HepG2 (cell line): ENCODE data around the gene AGXT. TPM values are rescaled to one million over a fixed set of nuclear protein-coding genes. Genes with fewer than 3 reads are reported as not detected.
A peak's percentile ranks its signal among the peaks of the same experiment; 100 is the strongest.

ENCODE experiments used
- ARID5B ChIP-seq: IDR thresholded peaks from 2 replicates; pipeline ENCODE4 v1.4.0; 2020; ENCODE audit warnings: mild to moderate bottlenecking, missing genetic modification reagents
- CHCHD3 ChIP-seq: sonication (generic); formaldehyde crosslinking; IDR thresholded peaks from 2 replicates; pipeline ENCODE4 v1.8.0; 2022; ENCODE audit warnings: mild to moderate bottlenecking, missing genetic modification reagents, moderate library complexity
- E2F1 ChIP-seq: sonication (generic); formaldehyde crosslinking; IDR thresholded peaks from 2 replicates; pipeline ENCODE4 v1.5.0; 2020; ENCODE audit warnings: missing genetic modification reagents
- MLX ChIP-seq: IDR thresholded peaks from 2 replicates; pipeline ENCODE4 v1.6.1; 2016
- POGK ChIP-seq: sonication (generic); formaldehyde crosslinking; conservative IDR thresholded peaks from 2 replicates; pipeline ENCODE4 v1.8.0; 2022; ENCODE audit warnings: mild to moderate bottlenecking, moderate library complexity, missing genetic modification reagents
- REPIN1 ChIP-seq: sonication (generic); formaldehyde crosslinking; IDR thresholded peaks from 2 replicates; pipeline ENCODE4 v1.8.0; 2022; ENCODE audit warnings: missing genetic modification reagents, low read depth, mild to moderate bottlenecking, borderline replicate concordance
- SETDB1 ChIP-seq: sonication (generic); formaldehyde crosslinking; IDR thresholded peaks from 2 replicates; pipeline ENCODE4 v1.5.1; 2020; ENCODE audit warnings: missing genetic modification reagents, mild to moderate bottlenecking, borderline replicate concordance
- SOX6 ChIP-seq, 2 experiments: fragments of 450-650 bp in 1 of 2; sonication (generic) in 1 of 2; formaldehyde crosslinking in 1 of 2; IDR thresholded peaks; 2 replicates each; pipeline versions ENCODE4 v1.4.0 to v1.6.1; 2017 to 2020; ENCODE audit warnings: antibody characterized with exemption in 1 of 2, mild to moderate bottlenecking in 1 of 2, missing genetic modification reagents in 1 of 2
- XRCC5 ChIP-seq: fragments of 200-400 bp; formaldehyde crosslinking; optimal IDR thresholded peaks from 2 replicates; pipeline ENCODE3; 2017; ENCODE audit warnings: mild to moderate bottlenecking, low read length
- YY1 ChIP-seq: IDR thresholded peaks from 2 replicates; pipeline ENCODE4 v1.6.1; 2011; ENCODE audit warnings: low read length, low read depth, moderate library complexity, mild to moderate bottlenecking; ENCODE audit not compliant: insufficient read depth, insufficient replicate concordance
- ZBTB7A ChIP-seq: sonication (generic); formaldehyde crosslinking; IDR thresholded peaks from 2 replicates; pipeline ENCODE4 v1.8.0; 2022; ENCODE audit warnings: mild to moderate bottlenecking, missing genetic modification reagents
- ZFP91 ChIP-seq: sonication (generic); formaldehyde crosslinking; IDR thresholded peaks from 2 replicates; pipeline ENCODE4 v1.9.0; 2022; ENCODE audit warnings: missing genetic modification reagents, mild to moderate bottlenecking, borderline replicate concordance
- ZNF253 ChIP-seq: sonication (generic); formaldehyde crosslinking; IDR thresholded peaks from 2 replicates; pipeline ENCODE4 v1.8.0; 2022; ENCODE audit warnings: mild to moderate bottlenecking, missing genetic modification reagents, borderline replicate concordance
- ZNF317 ChIP-seq: sonication (generic); formaldehyde crosslinking; IDR thresholded peaks from 2 replicates; pipeline ENCODE4 v1.5.0; 2020; ENCODE audit warnings: mild to moderate bottlenecking, missing genetic modification reagents
- ZNF563 ChIP-seq: sonication (generic); formaldehyde crosslinking; IDR thresholded peaks from 2 replicates; pipeline ENCODE4 v1.8.0; 2022; ENCODE audit warnings: mild to moderate bottlenecking, moderate library complexity, missing genetic modification reagents
- polyA plus RNA-seq, 8 experiments: library from polyadenylated mRNA; depleted of rRNA in 3 of 8; stranded (reverse) in 7 of 8; unstranded in 1 of 8; fragments of >200 nt; fragmentation: Illumina TruSeq in 4 of 8; extraction: Trizol in 4 of 8; gene quantifications; 2 replicates each; pipeline versions ENCODE4 v1.2.1 to v1.2.3, GENCODE V29; 2011 to 2016; ENCODE audit warnings: low read depth in 4 of 8, missing spikeins in 1 of 8, mixed read lengths in 1 of 8; ENCODE audit not compliant: insufficient read depth in 1 of 8
- total RNA-seq, 5 experiments: library from RNA; depleted of rRNA; stranded (reverse); fragments of >200 nt; fragmentation: Illumina TruSeq; extraction: Trizol; gene quantifications; 2 replicates each; pipeline ENCODE4 v1.2.3, GENCODE V29; 2016; ENCODE audit warnings: low read depth in 1 of 5

AGXT gene
- total and polyA plus RNA-seq, 2 of the 13 experiments (the other 11 are each of a cell fraction or from before 2014, with no cell fraction given) = 41.9 to 96.1 TPM

- peak; percentile 34 for TF ChIP-seq YY1
- TF ChIP-seq XRCC5 = peak; percentile 22
- TF ChIP-seq MLX (CRISPR knock-in tag) = 0 out of 2 replicates have a peak, but pooled peaks have one; percentile 20
- TF ChIP-seq SOX6 (IDR thresholded peaks at IDR 0.05) = no peak
- TF ChIP-seq SOX6 (CRISPR knock-in tag; IDR thresholded peaks at IDR 0.05) = peak; percentile 39
- peak; percentile 80; the same call in 1 of the 2 replicates for TF ChIP-seq ZFP91 (CRISPR knock-in tag)
- peak; percentile 95 for TF ChIP-seq ZBTB7A (CRISPR knock-in tag)
- TF ChIP-seq SETDB1 (CRISPR knock-in tag) = no peak
- TF ChIP-seq ZNF563 (CRISPR knock-in tag) = peak; percentile 44; the same call in 1 of the 2 replicates
- TF ChIP-seq ZNF317 (CRISPR knock-in tag) = peak; percentile 42; the same call in 1 of the 2 replicates
- TF ChIP-seq POGK (CRISPR knock-in tag) = peak; percentile 61; the same call in 1 of the 2 replicates
- TF ChIP-seq ARID5B (CRISPR knock-in tag) = 0 out of 2 replicates have a peak, but pooled peaks have one; percentile 14
- TF ChIP-seq ZNF253 (CRISPR knock-in tag) = peak; percentile 62; the same call in 1 of the 2 replicates
- TF ChIP-seq E2F1 (CRISPR knock-in tag) = no peak
- TF ChIP-seq REPIN1 = 0 out of 2 replicates have a peak, but pooled peaks have one; percentile 29
- 0 out of 2 replicates have a peak, but pooled peaks have one; percentile 26 for TF ChIP-seq CHCHD3 (CRISPR knock-in tag)
These were observed 45.4 kb downstream of the AGXT start (continued) for GRCh38 chr2:240913810-240914644.
